COR-L47 (cell line): ENCODE data around the gene ZNF468.
"Not testable (repeated sequence)": the region's sequence is repeated elsewhere in the genome, so short reads cannot be mapped to it uniquely, and the experiment has no call there.

Source experiments
- DNase-seq: peaks from one replicate; lab custom pipeline; 2025; lab: John Stamatoyannopoulos, UW

Gene ZNF468

GRCh38 chr19:52825765-52826164 is 31.7 kb downstream of the ZNF468 start:
- DNase-seq: no peak

- no peak for DNase-seq
Measured at GRCh38 chr19:52823676-52824075, 33.7 kb downstream of the ZNF468 start.

GRCh38 chr19:52821204-52821960 is 36.0 kb downstream of the ZNF468 start, which contains the start of gene ZNF28:
TSS of gene ZNF28 (minus strand) at chr19:52821633. CDS start at chr19:52817958, 3,675 bp downstream.
- DNase-seq: peak; percentile 38

DNA sequence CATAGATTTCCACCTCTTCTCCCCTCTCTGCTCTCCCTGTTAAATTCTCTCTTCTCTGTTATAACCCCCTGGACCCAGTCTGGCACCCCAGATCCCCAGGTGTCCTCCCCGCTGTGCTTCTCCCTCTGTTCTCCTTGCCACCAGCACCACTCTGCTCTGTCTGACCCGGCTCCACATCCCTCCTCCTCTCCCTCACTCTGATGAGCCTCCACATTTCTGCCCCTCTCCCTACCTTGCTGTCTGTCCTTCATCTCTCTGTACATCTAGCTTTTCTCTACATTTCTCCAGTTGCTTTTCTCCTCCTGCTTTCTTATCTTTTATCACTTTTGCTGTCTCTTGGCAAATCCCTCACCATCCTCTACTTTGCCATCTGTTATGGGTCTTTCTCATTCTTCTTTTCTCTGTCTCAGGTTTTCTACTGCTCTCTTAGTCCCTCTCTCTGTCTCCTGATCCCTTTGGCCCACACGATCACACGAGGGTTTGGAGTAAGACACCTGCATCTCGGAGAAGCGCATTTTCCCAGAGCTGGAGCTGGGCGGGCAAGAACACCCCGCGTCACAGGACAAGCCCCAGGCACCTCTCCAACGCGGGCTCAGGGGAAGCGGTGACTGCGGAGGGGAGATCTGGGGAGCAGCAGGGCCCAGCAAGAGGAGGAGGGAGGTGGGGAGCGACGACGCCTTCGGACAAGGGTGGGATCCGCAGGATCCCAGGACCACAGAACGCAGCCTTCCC is 36.8 kb downstream of the ZNF468 start:
- DNase-seq: not testable (repeated sequence)

DNA sequence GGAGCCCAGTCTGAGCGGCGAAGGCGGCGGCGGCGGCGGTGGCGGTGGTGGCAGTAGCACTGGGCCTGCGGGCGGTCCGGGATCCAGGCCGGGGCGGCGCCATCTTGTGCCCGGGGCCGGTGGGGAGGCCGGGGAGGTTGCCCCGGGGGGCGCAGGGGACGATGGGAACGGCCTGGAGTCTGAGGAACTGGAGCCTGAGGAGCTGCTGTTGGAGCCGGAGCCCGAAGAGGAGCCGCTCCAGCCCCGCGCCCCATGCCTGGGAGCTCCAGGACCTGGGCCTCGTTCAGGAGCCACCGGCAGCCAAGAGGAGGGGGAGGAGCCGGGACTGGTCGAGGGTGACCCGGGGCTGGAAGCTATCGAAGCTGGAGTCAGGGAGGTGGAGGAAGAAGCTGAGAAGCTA is 47.6 kb downstream of the ZNF468 start:
- no peak for DNase-seq

DNA sequence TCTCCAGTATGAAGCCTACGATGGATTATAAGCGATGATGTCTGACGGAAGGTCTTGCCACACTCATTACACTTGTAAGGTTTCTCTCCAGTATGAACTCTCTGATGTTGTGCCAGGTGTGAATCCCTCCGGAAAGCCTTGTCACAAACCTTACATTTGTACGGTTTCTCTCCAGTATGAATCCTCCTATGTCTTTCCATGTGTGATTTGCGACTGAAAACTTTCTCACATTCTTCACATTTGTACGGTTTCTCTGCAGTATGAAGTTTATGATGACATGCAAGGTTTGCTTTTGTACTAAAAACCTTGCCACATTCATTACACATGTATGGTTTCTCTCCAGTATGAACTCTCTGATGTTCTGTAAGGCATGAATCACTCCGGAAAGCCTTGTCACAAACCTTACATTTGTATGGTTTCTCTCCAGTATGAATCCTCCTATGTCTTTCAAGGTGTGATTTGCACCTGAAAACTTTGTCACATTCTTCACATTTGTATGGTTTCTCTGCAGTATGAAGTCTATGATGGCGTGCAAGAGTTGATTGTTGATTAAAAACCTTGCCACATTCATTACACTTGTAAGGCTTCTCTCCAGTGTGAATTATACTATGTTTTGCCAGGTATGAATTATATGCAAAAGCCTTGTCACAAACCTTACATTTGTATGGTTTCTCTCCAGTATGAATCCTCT is 57.3 kb downstream of the ZNF468 start:
- DNase-seq: not testable (repeated sequence)

DNA sequence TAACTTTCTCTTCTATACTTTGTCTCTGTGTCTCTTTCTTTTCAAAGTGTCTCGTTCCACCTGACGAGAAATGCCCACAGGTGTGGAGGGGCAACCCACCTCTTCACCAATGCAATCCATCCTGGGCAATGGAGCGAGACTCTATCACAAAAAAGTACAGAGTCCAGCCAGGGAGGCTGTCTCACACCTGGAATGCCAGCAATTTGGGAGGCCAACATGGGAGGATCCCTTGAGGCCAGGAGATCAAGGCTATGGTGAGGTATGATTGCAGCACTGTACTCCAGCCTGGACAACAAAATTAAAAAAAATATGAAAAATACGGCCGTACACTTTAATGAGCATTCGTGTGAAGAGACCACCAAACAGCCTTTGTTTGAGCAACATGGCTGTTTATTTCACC is 68.0 kb downstream of the ZNF468 start:
- no peak for DNase-seq
